Activated CD4-positive, alpha-beta T cell treated with anti-CD3 and anti-CD28 coated beads, Interleukin-2, Interleukin-6, amounts not matched to agents 100 ng/mL and 50 ng/mL, durations not matched to agents 16 hours and 8 hours (primary cell): ENCODE data around the gene NRIP2.

Experiments
- DNase-seq: peaks from one replicate; pipeline ENCODE4 v3.0.0-alpha.2; 2020

Gene NRIP2

GRCh38 chr12:2804393-2805142 lies 30.3 kb downstream of the NRIP2 start:
- DNase-seq = no peak

GRCh38 chr12:2803635-2804392 lies 31.0 kb downstream of the NRIP2 start:
- DNase-seq = no peak

- no peak for DNase-seq
Measured at GRCh38 chr12:2801044-2801783, 33.6 kb downstream of the NRIP2 start.

GRCh38 chr12:2800046-2800570 lies 34.7 kb downstream of the NRIP2 start:
- no peak for DNase-seq

GRCh38 chr12:2797721-2798418 lies 37.0 kb downstream of the NRIP2 start:
- no peak for DNase-seq

GRCh38 chr12:2796187-2796666 lies 38.6 kb downstream of the NRIP2 start:
- no peak for DNase-seq

GRCh38 chr12:2795291-2796186 lies 39.3 kb downstream of the NRIP2 start:
- peak; percentile 80 for DNase-seq

GRCh38 chr12:2794736-2795289 lies 40.0 kb downstream of the NRIP2 start, which contains the start of gene FKBP4:
Gene FKBP4 (plus strand): TSS chr12:2794970. CDS start chr12:2795140, 170 bp downstream.
- DNase-seq = peak; percentile 93

GRCh38 chr12:2794191-2794735 lies 40.6 kb downstream of the NRIP2 start:
- no peak for DNase-seq

- DNase-seq = no peak
Measured at GRCh38 chr12:2793561-2793960, 41.3 kb downstream of the NRIP2 start.

GRCh38 chr12:2792671-2793500 lies 41.9 kb downstream of the NRIP2 start:
- no peak for DNase-seq

GRCh38 chr12:2791089-2791488 lies 43.7 kb downstream of the NRIP2 start:
- no peak for DNase-seq

- DNase-seq = no peak
Measured at GRCh38 chr12:2785017-2785416, 49.8 kb downstream of the NRIP2 start.

- DNase-seq = peak; percentile 55
Measured at GRCh38 chr12:2783936-2784600, 50.8 kb downstream of the NRIP2 start.

GRCh38 chr12:2779281-2779680 lies 55.6 kb downstream of the NRIP2 start:
- DNase-seq = no peak

- no peak for DNase-seq
Measured at GRCh38 chr12:2776129-2776806, 58.6 kb downstream of the NRIP2 start.

GRCh38 chr12:2775431-2775830 lies 59.4 kb downstream of the NRIP2 start:
- DNase-seq = no peak
